Thymus (tissue), 11 donors: ENCODE measurements around the gene KLHL25. TPM values are rescaled to one million over a fixed set of nuclear protein-coding genes. Genes with fewer than 3 reads are reported as not detected.

Experiments used
- DNase-seq, 9 donors: peaks; one replicate each; pipeline ENCODE4 v3.0.0-alpha.2; 2013; ENCODE audit warnings: low spot score in 9 of 9, low read depth in 6 of 9, missing footprints in 1 of 9
- H3K27ac ChIP-seq, 2 donors: one replicate each; pipeline ENCODE4 v1.5.1; 2013; ENCODE audit warnings: control low read depth in 1 of 2, low read depth in 1 of 2, low read length in 1 of 2, mild to moderate bottlenecking in 1 of 2, moderate library complexity in 1 of 2
- H3K27me3 ChIP-seq, 2 donors: one replicate each; pipeline ENCODE4 v1.5.1; 2013; ENCODE audit warnings: low read length in 1 of 2; ENCODE audit not compliant: control insufficient read depth in 2 of 2, insufficient read depth in 1 of 2
- H3K36me3 ChIP-seq, 2 donors: one replicate each; pipeline ENCODE4 v1.5.1; 2013; ENCODE audit warnings: low read length in 1 of 2, mild to moderate bottlenecking in 1 of 2, moderate library complexity in 1 of 2; ENCODE audit not compliant: control insufficient read depth in 2 of 2, insufficient read depth in 2 of 2
- H3K4me1 ChIP-seq, 2 donors: one replicate each; pipeline ENCODE4 v1.5.1; 2013; ENCODE audit warnings: low read length in 2 of 2; ENCODE audit not compliant: control insufficient read depth in 2 of 2, insufficient read depth in 2 of 2
- H3K4me3 ChIP-seq, 2 donors: one replicate each; pipeline ENCODE4 v1.5.1; 2013; ENCODE audit warnings: low read length in 2 of 2, control low read depth in 1 of 2, mild to moderate bottlenecking in 1 of 2
- H3K9me3 ChIP-seq, 2 donors: one replicate each; pipeline ENCODE4 v1.5.1; 2013; ENCODE audit warnings: low read length in 1 of 2, mild to moderate bottlenecking in 1 of 2; ENCODE audit not compliant: control insufficient read depth in 2 of 2, insufficient read depth in 1 of 2
- WGBS: extraction: QIAGEN DNeasy Blood & Tissue Kit; methylation state at CpG from one replicate; pipeline ENCODE4 v1.1.7; 2013; 5-methylcytosine and 5-hydroxymethylcytosine counted together
- polyA plus RNA-seq: library from polyadenylated mRNA; stranded (reverse); fragments of 200-250 nt; gene quantifications from one replicate; pipeline ENCODE4 v1.2.3, GENCODE V29; 2013
- total RNA-seq: library from RNA; stranded (reverse); fragments of 120-200 nt; gene quantifications from one replicate; pipeline ENCODE4 v1.2.4, GENCODE V29; 2013
- donor health status: healthy.

KLHL25 gene
- total and polyA plus RNA-seq, 2 donors, result 3.2 to 3.7 TPM

DNA sequence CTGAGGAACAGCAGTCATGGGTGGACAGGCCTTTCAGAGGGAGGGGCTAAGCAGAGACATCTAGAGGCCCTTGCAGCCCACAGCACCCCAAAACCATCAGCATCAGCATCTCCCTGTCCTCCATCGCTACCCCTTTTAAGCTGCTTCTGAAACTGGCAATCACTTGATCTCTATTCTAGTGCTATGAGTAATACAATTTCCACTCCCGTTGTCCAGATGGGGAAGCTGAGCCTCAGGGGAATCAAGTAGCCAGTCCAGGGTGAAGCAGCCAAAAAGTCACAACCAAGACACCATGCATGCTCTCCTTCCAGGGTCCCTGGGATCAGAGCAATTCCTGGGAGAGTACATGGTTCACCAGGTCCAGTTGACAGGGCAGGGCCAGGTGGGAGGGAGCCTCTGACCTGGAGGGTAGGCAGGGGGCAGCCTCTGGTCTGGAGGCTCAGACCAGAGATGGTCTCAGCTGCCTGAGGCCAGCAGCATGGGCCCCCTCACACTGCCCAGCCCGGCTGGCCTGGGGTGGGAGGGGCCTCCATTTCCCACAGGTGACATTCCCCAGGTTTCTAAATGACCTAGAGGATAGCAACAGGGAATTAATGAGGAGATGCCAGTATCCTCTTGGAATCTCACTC lies 30.0 kb downstream of the KLHL25 start:
- Histone ChIP-seq H3K27me3 (no peaks in the 10 kb centered on the region), H3K4me3 (no peak overlapping the region), H3K9me3 (peaks cover 1 to 4% of the 10 kb centered on the region in 2 donors), H3K4me1 (no peaks in the 10 kb centered on the region), H3K36me3 (peaks cover 0 to 26% of the 10 kb centered on the region in 2 donors), H3K27ac (no peak overlapping the region)
- DNase-seq, result no peak
- 97% methylated on average over 3 of the region's 3 CpGs for whole genome bisulfite sequencing

DNA sequence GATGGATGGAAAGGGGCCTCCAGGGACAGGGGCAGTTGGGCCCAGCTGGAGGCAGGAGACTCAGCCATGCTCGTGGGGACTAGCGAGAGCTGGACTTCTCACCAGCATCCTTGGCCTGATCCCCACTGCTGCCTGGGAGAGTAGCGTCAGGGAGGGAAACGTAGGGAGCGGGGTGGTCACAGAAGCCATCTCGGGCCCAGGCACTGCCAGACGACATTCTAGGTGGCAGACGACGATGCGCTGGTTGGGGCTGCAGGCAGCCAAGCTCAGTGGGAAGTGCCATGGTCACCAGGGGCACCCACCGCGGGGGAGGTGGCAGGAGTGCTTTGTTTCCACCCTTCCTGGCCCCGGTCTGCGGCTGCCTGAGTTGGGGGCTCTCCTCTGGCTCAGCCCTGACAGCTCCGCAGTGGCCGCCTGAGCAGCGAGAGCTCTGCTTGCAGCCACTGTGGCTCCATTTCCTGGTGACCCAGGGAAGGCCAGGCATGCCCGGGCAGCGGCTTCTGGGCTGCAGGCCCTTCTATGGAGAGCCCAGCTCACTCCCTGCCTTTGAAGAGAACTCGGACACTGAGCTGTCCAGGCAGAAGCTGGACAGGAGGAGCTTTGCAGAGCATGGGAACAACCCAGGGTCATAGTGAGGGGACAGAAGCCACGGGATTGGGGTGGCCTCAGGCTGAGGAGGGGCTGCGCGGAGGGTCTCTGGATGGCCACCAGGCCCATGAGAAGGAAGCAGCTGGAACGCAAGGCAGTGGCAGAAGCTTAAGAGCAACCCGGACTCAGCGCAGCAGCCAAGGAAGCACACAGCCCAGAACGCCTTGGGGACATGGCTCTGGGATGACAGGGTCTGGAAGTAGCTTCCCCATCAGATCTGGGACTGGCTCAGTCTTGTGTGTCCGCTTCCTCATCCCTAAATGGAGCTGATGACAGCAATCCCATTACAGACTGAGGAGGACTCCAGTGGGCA lies 30.8 kb downstream of the KLHL25 start:
- H3K27ac ChIP-seq, result peak overlapping the region in 1 of 2 donors; percentile 20
- no peaks in the 10 kb centered on the region for H3K4me1 ChIP-seq
- peaks cover 0 to 29% of the 10 kb centered on the region in 2 donors for H3K36me3 ChIP-seq
- H3K4me3 ChIP-seq, result no peak overlapping the region
- H3K9me3 ChIP-seq, result peaks cover 0 to 2% of the 10 kb centered on the region in 2 donors
- 96% methylated on average over 28 of the region's 28 CpGs for WGBS
- H3K27me3 ChIP-seq, result no peaks in the 10 kb centered on the region
- DNase-seq, result no peak

DNA sequence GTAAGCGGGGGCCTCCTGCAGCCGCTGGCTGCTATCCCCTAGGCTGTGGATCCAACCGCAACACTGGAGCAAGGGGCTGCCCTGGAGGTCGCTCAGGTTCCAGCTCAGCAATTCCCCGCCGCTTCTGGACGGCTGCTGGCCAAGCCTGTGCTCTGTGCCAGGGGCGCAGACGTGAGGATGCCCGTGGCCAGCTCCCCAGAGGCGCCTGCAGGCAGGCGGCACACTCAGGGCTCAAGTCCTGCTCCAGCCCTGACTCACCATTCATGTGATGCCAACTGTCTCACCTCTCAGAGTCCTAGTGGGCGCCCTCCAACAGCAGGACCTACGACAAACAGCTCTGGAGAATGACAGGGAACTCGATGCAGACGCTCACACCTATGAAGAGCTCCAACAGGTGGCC lies 31.6 kb downstream of the KLHL25 start:
- H3K4me3 ChIP-seq, result no peak overlapping the region
- no peak for DNase-seq
- H3K4me1 ChIP-seq, result no peaks in the 10 kb centered on the region
- H3K36me3 ChIP-seq, result peaks cover 0 to 26% of the 10 kb centered on the region in 2 donors
- H3K27ac ChIP-seq, result no peak overlapping the region
- H3K27me3 ChIP-seq, result no peaks in the 10 kb centered on the region
- H3K9me3 ChIP-seq, result peaks cover 0 to 3% of the 10 kb centered on the region in 2 donors
- 97% methylated on average over 16 of the region's 16 CpGs for WGBS

DNA sequence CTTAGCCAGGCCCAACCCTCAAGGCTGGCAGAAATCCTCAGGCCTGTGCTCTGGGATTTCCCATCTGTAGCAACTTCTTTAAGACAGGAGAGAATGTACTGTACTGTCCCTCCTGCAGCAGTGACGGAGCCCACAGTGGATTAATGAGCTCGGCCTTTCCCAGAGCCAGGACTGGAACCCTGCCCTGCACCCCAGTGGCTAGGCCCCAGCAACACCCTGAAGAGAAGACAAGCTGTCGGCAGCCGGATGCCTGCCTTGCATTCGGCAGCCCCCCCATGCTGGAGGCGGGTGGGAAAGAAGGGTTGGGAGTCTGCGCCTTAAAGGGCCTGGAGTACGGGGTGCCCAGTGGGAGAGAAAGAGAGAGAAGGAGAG lies 32.0 kb downstream of the KLHL25 start:
- Histone ChIP-seq H3K4me3 (no peak overlapping the region), H3K9me3 (peaks cover 0 to 3% of the 10 kb centered on the region in 2 donors), H3K27me3 (no peaks in the 10 kb centered on the region), H3K36me3 (peaks cover 0 to 26% of the 10 kb centered on the region in 2 donors), H3K27ac (no peak overlapping the region), H3K4me1 (no peaks in the 10 kb centered on the region)
- DNase-seq, result no peak
- WGBS, result 98% methylated on average over 8 of the region's 8 CpGs

DNA sequence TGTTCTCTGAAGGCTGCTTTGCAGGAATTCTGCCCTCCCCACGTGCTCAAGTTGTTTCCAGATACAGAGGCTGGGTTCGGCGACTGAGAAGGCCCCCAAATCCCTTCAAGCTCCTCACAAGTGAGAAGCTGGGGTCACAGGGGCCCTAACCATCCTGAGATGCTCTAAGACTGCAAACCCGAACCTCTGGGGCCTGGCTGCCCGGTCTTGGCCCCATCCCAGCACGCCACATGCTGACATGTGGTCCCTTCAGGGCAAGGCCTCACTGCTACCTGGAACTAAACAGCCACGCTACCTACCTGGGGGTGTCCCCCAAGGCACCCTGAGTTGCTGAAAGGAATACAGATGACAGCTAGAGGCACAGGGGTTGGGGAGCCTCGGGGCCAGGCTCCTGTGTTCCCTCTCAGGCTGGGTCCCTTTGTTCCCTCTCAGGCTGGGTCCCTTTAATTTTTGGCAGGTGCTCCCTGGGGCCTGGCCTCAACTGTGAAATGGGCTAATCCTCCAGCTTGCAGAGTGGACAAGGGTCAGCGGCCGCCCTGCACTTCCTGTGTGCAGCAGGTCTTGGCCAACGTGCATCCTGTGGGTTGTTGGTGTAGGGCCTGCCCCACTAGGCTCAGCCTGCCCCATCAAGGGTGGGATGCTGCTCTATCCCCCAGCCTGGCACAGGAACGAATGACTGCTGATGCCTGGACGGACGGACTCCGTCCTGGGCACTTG lies 32.5 kb downstream of the KLHL25 start:
- Histone ChIP-seq H3K27ac (no peak overlapping the region), H3K4me1 (no peaks in the 10 kb centered on the region), H3K9me3 (peaks cover 0 to 3% of the 10 kb centered on the region in 2 donors), H3K4me3 (no peak overlapping the region), H3K36me3 (peaks cover 0 to 26% of the 10 kb centered on the region in 2 donors), H3K27me3 (no peaks in the 10 kb centered on the region)
- DNase-seq, result no peak
- WGBS, result 96% methylated on average over 15 of the region's 15 CpGs

DNA sequence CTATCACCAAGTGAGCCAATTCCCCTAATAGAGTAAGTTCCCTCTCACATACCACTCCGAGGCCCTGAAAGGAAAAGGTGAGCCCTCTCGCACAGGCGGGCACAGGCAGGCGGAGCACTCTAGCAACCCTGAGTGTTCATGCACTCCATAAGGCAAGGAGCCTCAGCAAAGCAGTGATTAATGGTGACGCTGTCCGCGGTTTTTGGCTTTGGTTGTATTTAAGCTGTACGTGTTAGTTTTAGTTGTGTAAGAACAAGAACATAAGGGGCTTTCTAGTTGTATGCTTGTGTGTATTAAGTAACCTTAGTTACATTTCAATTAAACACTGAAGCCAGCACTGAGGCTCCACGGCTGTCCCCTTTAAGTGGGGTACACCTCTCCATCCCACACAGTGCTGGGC lies 33.1 kb downstream of the KLHL25 start:
- Histone ChIP-seq H3K36me3 (peaks cover 0 to 26% of the 10 kb centered on the region in 2 donors), H3K4me3 (no peak overlapping the region), H3K27ac (no peak overlapping the region), H3K27me3 (no peaks in the 10 kb centered on the region), H3K4me1 (no peaks in the 10 kb centered on the region), H3K9me3 (peaks cover 0 to 3% of the 10 kb centered on the region in 2 donors)
- 97% methylated on average over 9 of the region's 9 CpGs for WGBS
- no peak for DNase-seq

DNA sequence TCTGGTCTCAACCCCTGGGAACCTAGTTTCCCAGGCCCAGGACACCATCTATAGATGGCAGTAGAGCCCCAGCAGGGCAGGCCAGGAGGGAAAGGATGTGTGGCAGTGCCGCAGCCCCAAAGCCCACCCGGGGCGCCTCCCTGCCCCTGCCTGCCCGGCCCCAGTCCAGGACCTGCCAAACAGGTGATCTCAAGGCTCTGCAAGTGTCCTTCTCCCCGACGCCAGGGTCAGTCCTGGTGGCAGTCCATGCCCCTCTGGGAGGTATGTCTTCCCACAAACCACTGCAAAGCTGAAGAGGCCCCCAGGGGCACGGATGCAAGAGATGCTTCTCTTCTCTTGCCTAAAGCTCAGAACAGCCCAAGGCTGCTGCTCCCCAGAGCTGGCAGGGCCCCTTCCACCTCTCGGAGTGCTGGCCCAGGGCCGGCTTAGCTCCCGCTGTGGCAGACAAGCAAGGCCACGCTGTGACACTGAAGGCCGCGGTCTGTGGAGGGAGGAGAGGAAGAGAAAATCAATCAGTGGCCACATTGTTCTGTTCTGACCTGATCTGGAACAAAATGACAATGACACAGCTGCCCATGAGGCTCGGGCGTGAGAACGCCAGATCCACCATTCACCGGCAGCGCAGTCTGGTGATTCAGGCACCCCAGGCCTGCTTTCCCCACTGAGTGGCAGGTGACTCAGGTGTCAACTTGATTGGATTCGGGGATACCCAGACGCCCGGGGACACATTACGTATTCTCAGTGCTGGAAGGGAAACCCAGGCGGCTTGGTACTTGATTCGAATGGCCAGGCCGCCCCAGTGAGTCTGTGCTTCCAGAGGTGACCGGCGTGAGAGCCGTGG lies 34.0 kb downstream of the KLHL25 start:
- Histone ChIP-seq H3K27ac (no peak overlapping the region), H3K36me3 (peaks cover 0 to 26% of the 10 kb centered on the region in 2 donors), H3K27me3 (no peaks in the 10 kb centered on the region), H3K4me1 (no peaks in the 10 kb centered on the region), H3K9me3 (peaks cover 0 to 3% of the 10 kb centered on the region in 2 donors), H3K4me3 (no peak overlapping the region)
- no peak for DNase-seq
- 97% methylated on average over 28 of the region's 28 CpGs for WGBS

DNA sequence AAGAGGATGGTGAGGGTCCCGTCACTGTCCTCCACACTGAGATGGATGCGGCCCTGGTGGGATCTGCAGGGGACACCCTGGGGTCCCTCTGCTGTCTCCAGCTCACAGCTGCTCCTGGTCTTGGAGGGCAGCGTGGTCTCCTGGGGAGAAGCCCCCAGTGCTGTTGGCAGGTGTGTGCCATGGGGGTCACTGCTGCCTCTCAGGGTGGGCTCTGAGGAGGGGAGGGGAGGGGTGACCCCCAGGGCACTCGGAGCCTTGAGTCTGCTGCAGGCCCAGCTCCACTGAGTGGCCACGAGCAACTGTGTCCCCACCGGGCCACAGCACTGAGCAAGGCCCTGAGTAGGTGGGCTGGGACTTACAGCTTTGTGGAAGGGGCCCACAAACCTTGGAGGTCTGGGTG lies 34.7 kb downstream of the KLHL25 start:
- peaks cover 0 to 26% of the 10 kb centered on the region in 2 donors for H3K36me3 ChIP-seq
- 99% methylated on average over 6 of the region's 6 CpGs for WGBS
- no peak for DNase-seq
- H3K9me3 ChIP-seq, result peaks cover 0 to 3% of the 10 kb centered on the region in 2 donors
- no peaks in the 10 kb centered on the region for H3K27me3 ChIP-seq
- no peaks in the 10 kb centered on the region for H3K4me1 ChIP-seq
- H3K27ac ChIP-seq, result no peak overlapping the region
- no peak overlapping the region for H3K4me3 ChIP-seq
